ENCODE data around the gene ZSCAN5A. TPM values are rescaled to one million over a fixed set of nuclear protein-coding genes. Genes with fewer than 3 reads are reported as not detected.

The ZSCAN5A gene
- total RNA-seq, 1 experiment from 2014 or later = 10.4 TPM

GRCh38 chr19:56347163-56347778 lies 32.6 kb upstream of the ZSCAN5A start:
- no peak overlapping the region for H3K27ac Mint-ChIP-seq
- no peak for TF ChIP-seq NR1H2 (CRISPR knock-in tag; IDR thresholded peaks at IDR 0.05)
- TF ChIP-seq, protein P1, sequence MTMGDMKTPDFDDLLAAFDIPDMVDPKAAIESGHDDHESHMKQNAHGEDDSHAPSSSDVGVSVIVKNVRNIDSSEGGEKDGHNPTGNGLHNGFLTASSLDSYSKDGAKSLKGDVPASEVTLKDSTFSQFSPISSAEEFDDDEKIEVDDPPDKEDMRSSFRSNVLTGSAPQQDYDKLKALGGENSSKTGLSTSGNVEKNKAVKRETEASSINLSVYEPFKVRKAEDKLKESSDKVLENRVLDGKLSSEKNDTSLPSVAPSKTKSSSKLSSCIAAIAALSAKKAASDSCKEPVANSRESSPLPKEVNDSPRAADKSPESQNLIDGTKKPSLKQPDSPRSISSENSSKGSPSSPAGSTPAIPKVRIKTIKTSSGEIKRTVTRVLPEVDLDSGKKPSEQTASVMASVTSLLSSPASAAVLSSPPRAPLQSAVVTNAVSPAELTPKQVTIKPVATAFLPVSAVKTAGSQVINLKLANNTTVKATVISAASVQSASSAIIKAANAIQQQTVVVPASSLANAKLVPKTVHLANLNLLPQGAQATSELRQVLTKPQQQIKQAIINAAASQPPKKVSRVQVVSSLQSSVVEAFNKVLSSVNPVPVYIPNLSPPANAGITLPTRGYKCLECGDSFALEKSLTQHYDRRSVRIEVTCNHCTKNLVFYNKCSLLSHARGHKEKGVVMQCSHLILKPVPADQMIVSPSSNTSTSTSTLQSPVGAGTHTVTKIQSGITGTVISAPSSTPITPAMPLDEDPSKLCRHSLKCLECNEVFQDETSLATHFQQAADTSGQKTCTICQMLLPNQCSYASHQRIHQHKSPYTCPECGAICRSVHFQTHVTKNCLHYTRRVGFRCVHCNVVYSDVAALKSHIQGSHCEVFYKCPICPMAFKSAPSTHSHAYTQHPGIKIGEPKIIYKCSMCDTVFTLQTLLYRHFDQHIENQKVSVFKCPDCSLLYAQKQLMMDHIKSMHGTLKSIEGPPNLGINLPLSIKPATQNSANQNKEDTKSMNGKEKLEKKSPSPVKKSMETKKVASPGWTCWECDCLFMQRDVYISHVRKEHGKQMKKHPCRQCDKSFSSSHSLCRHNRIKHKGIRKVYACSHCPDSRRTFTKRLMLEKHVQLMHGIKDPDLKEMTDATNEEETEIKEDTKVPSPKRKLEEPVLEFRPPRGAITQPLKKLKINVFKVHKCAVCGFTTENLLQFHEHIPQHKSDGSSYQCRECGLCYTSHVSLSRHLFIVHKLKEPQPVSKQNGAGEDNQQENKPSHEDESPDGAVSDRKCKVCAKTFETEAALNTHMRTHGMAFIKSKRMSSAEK (CRISPR knock-in tag; IDR thresholded peaks at IDR 0.05; ENCODE audit: borderline replicate concordance) = no peak
- no peak for TF ChIP-seq ATF1 (CRISPR knock-in tag; IDR thresholded peaks at IDR 0.05)
- TF ChIP-seq, protein P2, sequence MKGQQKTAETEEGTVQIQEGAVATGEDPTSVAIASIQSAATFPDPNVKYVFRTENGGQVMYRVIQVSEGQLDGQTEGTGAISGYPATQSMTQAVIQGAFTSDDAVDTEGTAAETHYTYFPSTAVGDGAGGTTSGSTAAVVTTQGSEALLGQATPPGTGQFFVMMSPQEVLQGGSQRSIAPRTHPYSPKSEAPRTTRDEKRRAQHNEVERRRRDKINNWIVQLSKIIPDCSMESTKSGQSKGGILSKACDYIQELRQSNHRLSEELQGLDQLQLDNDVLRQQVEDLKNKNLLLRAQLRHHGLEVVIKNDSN (CRISPR knock-in tag; IDR thresholded peaks at IDR 0.05) = no peak
- no peak for TF ChIP-seq NFE2L1 (CRISPR knock-in tag; IDR thresholded peaks at IDR 0.05)
- TF ChIP-seq ATF6 (CRISPR knock-in tag; IDR thresholded peaks at IDR 0.05) = no peak
- no peak for TF ChIP-seq E2F5 (CRISPR knock-in tag; IDR thresholded peaks at IDR 0.05)
- no peak for TF ChIP-seq GRHL2 (CRISPR knock-in tag; IDR thresholded peaks at IDR 0.05; ENCODE audit: insufficient replicate concordance, severe bottlenecking)
- no peak for TF ChIP-seq STAT6 (CRISPR knock-in tag; conservative IDR thresholded peaks at IDR 0.05; ENCODE audit: low read depth)
- no peak for TF ChIP-seq HMGA2 (CRISPR knock-in tag; IDR thresholded peaks at IDR 0.05)
- no peak for TF ChIP-seq AR (CRISPR knock-in tag; IDR thresholded peaks at IDR 0.05)
- TF ChIP-seq ZNF317 (CRISPR knock-in tag; IDR thresholded peaks at IDR 0.05; ENCODE audit: borderline replicate concordance, low read depth) = no peak
- TF ChIP-seq RORB (CRISPR knock-in tag; IDR thresholded peaks at IDR 0.05) = no peak
- TF ChIP-seq ZNF671 (CRISPR knock-in tag; IDR thresholded peaks at IDR 0.05) = no peak
- TF ChIP-seq ZNF263 (CRISPR knock-in tag; IDR thresholded peaks at IDR 0.05; ENCODE audit: low read depth) = no peak
- no peak for TF ChIP-seq JAZF1 (CRISPR knock-in tag; IDR thresholded peaks at IDR 0.05)
- no peak for TF ChIP-seq ETV6 (CRISPR knock-in tag; IDR thresholded peaks at IDR 0.05)
- TF ChIP-seq ZNF396 (CRISPR knock-in tag; IDR thresholded peaks at IDR 0.05; ENCODE audit: borderline replicate concordance) = no peak
- TF ChIP-seq, protein P3, sequence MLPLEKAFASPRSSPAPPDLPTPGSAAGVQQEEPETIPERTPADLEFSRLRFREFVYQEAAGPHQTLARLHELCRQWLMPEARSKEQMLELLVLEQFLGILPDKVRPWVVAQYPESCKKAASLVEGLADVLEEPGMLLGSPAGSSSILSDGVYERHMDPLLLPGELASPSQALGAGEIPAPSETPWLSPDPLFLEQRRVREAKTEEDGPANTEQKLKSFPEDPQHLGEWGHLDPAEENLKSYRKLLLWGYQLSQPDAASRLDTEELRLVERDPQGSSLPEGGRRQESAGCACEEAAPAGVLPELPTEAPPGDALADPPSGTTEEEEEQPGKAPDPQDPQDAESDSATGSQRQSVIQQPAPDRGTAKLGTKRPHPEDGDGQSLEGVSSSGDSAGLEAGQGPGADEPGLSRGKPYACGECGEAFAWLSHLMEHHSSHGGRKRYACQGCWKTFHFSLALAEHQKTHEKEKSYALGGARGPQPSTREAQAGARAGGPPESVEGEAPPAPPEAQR (CRISPR knock-in tag; IDR thresholded peaks at IDR 0.05) = no peak
- peaks cover 3% of the 10 kb centered on the region for H3K27me3 Mint-ChIP-seq (ENCODE audit: low read depth)
- H3K36me3 Mint-ChIP-seq = peaks cover 18% of the 10 kb centered on the region
- CTCF ChIA-PET = interaction anchor here (0.7 to 6.0 kb wide), 14 partner anchors 9 to 281 kb away, joined by 3 to 57 read pairs (median 6); partner anchors contain the start of genes ZNF71 and ZSCAN5A
- POLR2A ChIA-PET = no interaction called here
- H3K4me3 Mint-ChIP-seq = no peak overlapping the region
- H3K4me1 Mint-ChIP-seq = peaks cover 42% of the 10 kb centered on the region
- peaks cover 18% of the 10 kb centered on the region for H3K9me3 Mint-ChIP-seq
- DNase-seq (ENCODE audit: low spot score) (no peak), ATAC-seq (no peak)

Measured in WTC11 (cell line).